GM12892 (cell line): ENCODE measurements around the gene EXD2. TPM values are rescaled to one million over a fixed set of nuclear protein-coding genes. Genes with fewer than 3 reads are reported as not detected.
A peak's percentile ranks its signal among the peaks of the same experiment; 100 is the strongest.

Experiments
- DNase-seq: peaks from one replicate; pipeline ENCODE4 v3.0.0; 2011; ENCODE audit not compliant: insufficient read length
- FAIRE-seq: peaks from 2 replicates; lab custom pipeline; 2011; peaks lifted over from hg19 to GRCh38; lab: Jason Lieb, UNC
- POLR2A ChIP-seq: IDR thresholded peaks from 2 replicates; pipeline ENCODE4 v1.6.1; 2011; ENCODE audit warnings: low read depth, low read length, control low read depth
- POLR2AphosphoS5 ChIP-seq: IDR thresholded peaks from 2 replicates; pipeline ENCODE4 v1.6.1; 2011; ENCODE audit warnings: low read depth, low read length, control low read depth
- TAF1 ChIP-seq: IDR thresholded peaks from 2 replicates; pipeline ENCODE4 v1.6.1; 2011; ENCODE audit warnings: low read depth, mild to moderate bottlenecking, control low read depth, low read length, borderline replicate concordance
- polyA plus RNA-seq: library from polyadenylated mRNA; unstranded; fragments of >200 nt; gene quantifications from one replicate; pipeline ENCODE4 v1.2.1, GENCODE V29; 2012; ENCODE audit warnings: missing spikeins, inconsistent platforms; ENCODE audit not compliant: missing spikeins

The EXD2 gene, protein sequence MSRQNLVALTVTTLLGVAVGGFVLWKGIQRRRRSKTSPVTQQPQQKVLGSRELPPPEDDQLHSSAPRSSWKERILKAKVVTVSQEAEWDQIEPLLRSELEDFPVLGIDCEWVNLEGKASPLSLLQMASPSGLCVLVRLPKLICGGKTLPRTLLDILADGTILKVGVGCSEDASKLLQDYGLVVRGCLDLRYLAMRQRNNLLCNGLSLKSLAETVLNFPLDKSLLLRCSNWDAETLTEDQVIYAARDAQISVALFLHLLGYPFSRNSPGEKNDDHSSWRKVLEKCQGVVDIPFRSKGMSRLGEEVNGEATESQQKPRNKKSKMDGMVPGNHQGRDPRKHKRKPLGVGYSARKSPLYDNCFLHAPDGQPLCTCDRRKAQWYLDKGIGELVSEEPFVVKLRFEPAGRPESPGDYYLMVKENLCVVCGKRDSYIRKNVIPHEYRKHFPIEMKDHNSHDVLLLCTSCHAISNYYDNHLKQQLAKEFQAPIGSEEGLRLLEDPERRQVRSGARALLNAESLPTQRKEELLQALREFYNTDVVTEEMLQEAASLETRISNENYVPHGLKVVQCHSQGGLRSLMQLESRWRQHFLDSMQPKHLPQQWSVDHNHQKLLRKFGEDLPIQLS
- polyA plus RNA-seq, result 6.2 TPM

GRCh38 chr14:69191340-69192111 lies at the start of gene EXD2:
Gene EXD2 (plus strand): TSS chr14:69191498. CDS start chr14:69209471, 17,973 bp downstream.
- DNase-seq (peak; percentile 78), FAIRE-seq (peak; percentile 97)
- TF ChIP-seq TAF1, result peak; percentile 48; the same call in 1 of the 2 replicates
- TF ChIP-seq POLR2AphosphoS5, result no peak
- peak; percentile 60 for TF ChIP-seq POLR2A

GRCh38 chr14:69141550-69141949 lies 49.7 kb upstream of the EXD2 start:
- TF ChIP-seq POLR2AphosphoS5 (no peak), TAF1 (no peak), POLR2A (no peak)
- DNase-seq, result no peak
- FAIRE-seq, result no peak

GRCh38 chr14:69142101-69142500 lies 49.2 kb upstream of the EXD2 start:
- DNase-seq (no peak), FAIRE-seq (no peak)
- TF ChIP-seq POLR2AphosphoS5 (no peak), TAF1 (no peak), POLR2A (no peak)

DNA sequence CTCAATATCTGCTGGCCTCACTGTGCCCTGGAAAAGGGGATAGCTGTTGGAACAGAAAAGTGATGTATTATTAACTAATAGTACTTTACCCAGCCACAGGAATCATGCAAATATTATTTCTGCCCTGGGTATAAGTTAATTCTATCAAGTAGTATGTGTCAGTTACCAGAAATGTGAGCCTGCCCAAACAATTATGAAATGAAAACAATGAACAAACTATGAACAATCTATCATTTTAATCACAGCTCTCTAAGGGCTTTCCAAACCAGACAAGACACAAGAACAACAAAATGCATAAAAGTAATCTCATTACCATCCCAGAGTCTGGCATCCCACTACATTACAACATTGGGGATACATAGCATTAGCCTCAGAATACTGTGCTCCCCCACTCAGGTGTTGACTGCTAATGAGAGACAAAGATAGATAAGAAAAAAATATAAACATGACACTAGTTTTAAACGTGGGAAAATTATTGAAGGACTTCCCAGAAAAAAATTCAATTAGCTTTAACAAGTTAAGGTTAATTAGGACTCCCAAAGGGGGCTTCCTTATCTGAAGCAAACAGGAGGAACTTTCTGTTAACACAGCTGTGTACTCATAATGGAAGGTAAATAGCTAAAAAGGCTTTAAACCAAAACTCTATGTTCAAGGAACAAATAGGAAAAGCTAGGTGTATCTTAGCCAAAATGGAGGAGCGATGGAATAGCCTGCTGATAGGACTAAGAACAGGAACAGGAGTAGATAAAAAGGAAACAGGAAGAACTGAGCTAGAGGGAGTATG lies 41.6 kb upstream of the EXD2 start:
- no peak for TF ChIP-seq POLR2AphosphoS5
- no peak for TF ChIP-seq POLR2A
- no peak for TF ChIP-seq TAF1
- FAIRE-seq (peak; percentile 40), DNase-seq (no peak)

GRCh38 chr14:69151458-69152180 lies 39.7 kb upstream of the EXD2 start:
- DNase-seq (peak; percentile 74), FAIRE-seq (peak; percentile 84)
- TF ChIP-seq TAF1 (no peak), POLR2A (no peak; the same call in 1 of the 2 replicates), POLR2AphosphoS5 (no peak)

GRCh38 chr14:69152181-69152901 lies 39.0 kb upstream of the EXD2 start:
- FAIRE-seq (peak; percentile 5), DNase-seq (no peak)
- TF ChIP-seq POLR2AphosphoS5 (no peak), POLR2A (no peak), TAF1 (no peak)

GRCh38 chr14:69152902-69153151 lies 38.5 kb upstream of the EXD2 start, which contains the start of gene DCAF5:
Gene DCAF5 (minus strand): TSS chr14:69153119. CDS start chr14:69152978, 141 bp downstream.
- no peak for DNase-seq
- no peak for FAIRE-seq
- TF ChIP-seq POLR2AphosphoS5 (no peak), POLR2A (no peak; the same call in 1 of the 2 replicates), TAF1 (no peak)

- TF ChIP-seq POLR2A (peak; percentile 68; the same call in 1 of the 2 replicates), POLR2AphosphoS5 (no peak), TAF1 (peak; percentile 58; the same call in 1 of the 2 replicates)
- FAIRE-seq (peak; percentile 96), DNase-seq (peak; percentile 93)
These were observed 38.0 kb upstream of the EXD2 start for GRCh38 chr14:69153152-69153872.

- no peak for TF ChIP-seq POLR2AphosphoS5
- no peak for TF ChIP-seq TAF1
- no peak for TF ChIP-seq POLR2A
- DNase-seq (no peak), FAIRE-seq (peak; percentile 77)
These were observed 37.4 kb upstream of the EXD2 start for GRCh38 chr14:69153873-69154270.
